K562 (cell line): ENCODE results near the gene ALDH1A2. TPM values are rescaled to one million over a fixed set of nuclear protein-coding genes. Genes with fewer than 3 reads are reported as not detected.
A peak's percentile ranks its signal among the peaks of the same experiment; 100 is the strongest.

Experiments
- ATF1 ChIP-seq, 2 experiments: fragments of 450-650 bp in 1 of 2; IDR thresholded peaks; 2 replicates each; pipeline ENCODE4 v1.6.1; 2016; ENCODE audit warnings: missing compliant biosample characterization in 1 of 2, missing genetic modification characterization in 1 of 2
- BRF2 ChIP-seq: IDR thresholded peaks from 3 replicates; pipeline ENCODE4 v1.6.1; 2011; ENCODE audit warnings: borderline replicate concordance, mild to moderate bottlenecking; ENCODE audit not compliant: insufficient read length, insufficient read depth
- CUX1 ChIP-seq: fragments of 200-800 bp; sonication (Bioruptor generic); IDR thresholded peaks from 2 replicates; pipeline ENCODE4 v1.6.1; 2016; ENCODE audit warnings: missing genetic modification characterization, missing compliant biosample characterization
- ELK1 ChIP-seq: sonication (generic); formaldehyde crosslinking; IDR thresholded peaks from 2 replicates; pipeline ENCODE4 v1.8.1; 2022; ENCODE audit warnings: missing genetic modification reagents
- ETV5 ChIP-seq: sonication (generic); formaldehyde crosslinking; IDR thresholded peaks from 2 replicates; pipeline ENCODE4 v1.4.0; 2020; ENCODE audit warnings: low read depth, mild to moderate bottlenecking, missing genetic modification reagents
- FOS ChIP-seq: IDR thresholded peaks from 3 replicates; pipeline ENCODE4 v1.6.1; 2011; ENCODE audit not compliant: insufficient read length; ENCODE audit errors: extremely low read depth
- GTF3C2 ChIP-seq: IDR thresholded peaks from 3 replicates; pipeline ENCODE4 v1.6.1; 2011; ENCODE audit warnings: borderline replicate concordance, mild to moderate bottlenecking, moderate library complexity; ENCODE audit not compliant: insufficient read length; ENCODE audit errors: extremely low read depth
- JUND ChIP-seq, 2 experiments: IDR thresholded peaks; 2 replicates in 1 of 2; 3 replicates in 1 of 2; pipeline ENCODE4 v1.6.1; 2011; ENCODE audit warnings: borderline replicate concordance in 2 of 2, low read depth in 2 of 2, low read length in 2 of 2, improper control_type of control experiment in 1 of 2, missing biosample characterization in 1 of 2, missing genetic modification characterization in 1 of 2, missing genetic modification reagents in 1 of 2
- MAZ ChIP-seq, 2 experiments: fragments of 450-650 bp in 1 of 2; sonication (generic) in 1 of 2; formaldehyde crosslinking; IDR thresholded peaks in 1 of 2; conservative IDR thresholded peaks in 1 of 2; 2 replicates each; pipeline versions ENCODE4 v1.4.0 to v1.5.0; 2020; ENCODE audit warnings: mild to moderate bottlenecking in 1 of 2, missing genetic modification reagents in 1 of 2
- MEIS2 ChIP-seq: fragments of 450-650 bp; IDR thresholded peaks from 2 replicates; pipeline ENCODE4 v1.6.1; 2014; ENCODE audit warnings: mild to moderate bottlenecking; ENCODE audit not compliant: partially characterized antibody
- NEUROD1 ChIP-seq: fragments of 150-350 bp; IDR thresholded peaks from 2 replicates; pipeline ENCODE4 v1.6.1; 2014; ENCODE audit warnings: borderline replicate concordance, low read length, low read depth; ENCODE audit not compliant: partially characterized antibody
- RBM34 ChIP-seq: fragments of 200-400 bp; formaldehyde crosslinking; IDR thresholded peaks from 2 replicates; pipeline ENCODE4 v1.6.1; 2018; ENCODE audit warnings: low read length, borderline replicate concordance; ENCODE audit not compliant: insufficient read depth
- RFX7 ChIP-seq: fragments of 250-450 bp; sonication (Bioruptor Pico); IDR thresholded peaks from 2 replicates; pipeline ENCODE4 v1.5.1; 2021; ENCODE audit warnings: mild to moderate bottlenecking
- SNRNP70 ChIP-seq: fragments of 200-400 bp; formaldehyde crosslinking; optimal IDR thresholded peaks from 2 replicates; pipeline ENCODE3; 2017; ENCODE audit warnings: low read depth, low read length
- SREBF2 ChIP-seq: sonication (generic); formaldehyde crosslinking; IDR thresholded peaks from 2 replicates; pipeline ENCODE4 v1.4.0; 2020; ENCODE audit warnings: mild to moderate bottlenecking, missing genetic modification reagents
- SRSF7 ChIP-seq: fragments of 200-400 bp; formaldehyde crosslinking; optimal IDR thresholded peaks from 2 replicates; pipeline ENCODE3; 2017; ENCODE audit warnings: mild to moderate bottlenecking, low read depth, low read length
- ZFPM2 ChIP-seq: fragments of 250-450 bp; sonication (Bioruptor Pico); IDR thresholded peaks from 2 replicates; pipeline ENCODE4 v1.5.1; 2022; ENCODE audit warnings: mild to moderate bottlenecking
- polyA plus RNA-seq, 8 experiments: library from polyadenylated mRNA; depleted of rRNA in 4 of 8; stranded (reverse) in 5 of 8; unstranded in 3 of 8; fragments of >200 nt; fragmentation: Nextera tagmentation in 2 of 8; fragmentation: Illumina TruSeq in 1 of 8; extraction: Ambion mirVana in 2 of 8; extraction: Trizol in 1 of 8; gene quantifications; 2 replicates each; pipeline versions ENCODE4 v1.2.1 to v1.2.3, GENCODE V29; 2011 to 2014; ENCODE audit warnings: inconsistent platforms in 1 of 8, missing spikeins in 1 of 8
- total RNA-seq, 7 experiments: library from RNA; depleted of rRNA in 6 of 7; stranded (reverse); fragments of >200 nt in 6 of 7; fragmentation: Illumina TruSeq in 2 of 7; extraction: Trizol in 2 of 7; gene quantifications; 2 replicates each; pipeline versions ENCODE4 v1.2.1 to v1.2.3, GENCODE V29; 2011 to 2021; ENCODE audit warnings: low replicate concordance in 1 of 7

The ALDH1A2 gene
- total and polyA plus RNA-seq, 9 of the 15 experiments (the other 6 are each of a cell fraction or from before 2014, with no cell fraction given), result 115 to 393 (median 333) TPM

- 0 out of 2 replicates have a peak, but pooled peaks have one; percentile 33 for TF ChIP-seq ZFPM2 (CRISPR knock-in tag)
- no peak for TF ChIP-seq SNRNP70
- TF ChIP-seq MAZ (CRISPR knock-in tag; conservative IDR thresholded peaks at IDR 0.05 in 1 of 2, IDR thresholded peaks at IDR 0.05 in 1 of 2), result no peak
- no peak for TF ChIP-seq ELK1 (CRISPR knock-in tag)
- no peak for TF ChIP-seq SREBF2 (CRISPR knock-in tag)
- TF ChIP-seq CUX1 (CRISPR knock-in tag), result no peak
- TF ChIP-seq GTF3C2, result no peak
- no peak for TF ChIP-seq RFX7 (CRISPR knock-in tag)
- TF ChIP-seq MEIS2, result peak; percentile 82
- no peak for TF ChIP-seq BRF2
- TF ChIP-seq SRSF7, result no peak
- no peak for TF ChIP-seq RBM34
- no peak for TF ChIP-seq ETV5
- no peak for TF ChIP-seq NEUROD1
- TF ChIP-seq ATF1 (CRISPR knock-in tag; IDR thresholded peaks at IDR 0.05), result no peak
- peak; percentile 40 for TF ChIP-seq ATF1 (tag; IDR thresholded peaks at IDR 0.05)
- no peak for TF ChIP-seq FOS
- peak; percentile 65; the same call in 1 of the 2 replicates for TF ChIP-seq JUND (IDR thresholded peaks at IDR 0.05; ENCODE audit: borderline replicate concordance, low read depth, low read length)
- peak; percentile 43; the same call in 1 of the 3 replicates for TF ChIP-seq JUND (tag; IDR thresholded peaks at IDR 0.05; ENCODE audit: borderline replicate concordance, low read depth, low read length)
Measured at GRCh38 chr15:58114812-58115211, 49.3 kb upstream of the ALDH1A2 start (continued).
